ENCODE data around the gene FOXQ1.
"Not testable (repeated sequence)": the region's sequence is repeated elsewhere in the genome, so short reads cannot be mapped to it uniquely, and the experiment has no call there.

Gene FOXQ1

DNA sequence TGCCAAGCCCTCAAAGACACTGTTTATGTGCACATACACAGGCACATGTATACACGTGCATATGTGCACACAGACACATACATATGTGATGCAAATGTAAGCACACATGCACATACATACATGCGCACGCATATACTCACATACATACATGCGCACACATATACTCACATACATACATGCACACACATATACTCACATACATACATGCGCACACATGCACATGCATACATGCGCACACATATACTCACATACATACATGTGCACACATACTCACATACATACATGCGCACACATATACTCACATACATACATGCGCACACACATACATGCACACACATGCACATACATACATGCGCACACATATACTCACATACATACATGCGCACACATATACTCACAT lies 20.5 kb upstream of the FOXQ1 start:
- no peak for DNase-seq

GRCh38 chr6:1295420-1295819 lies 16.5 kb upstream of the FOXQ1 start:
- DNase-seq = no peak

DNA sequence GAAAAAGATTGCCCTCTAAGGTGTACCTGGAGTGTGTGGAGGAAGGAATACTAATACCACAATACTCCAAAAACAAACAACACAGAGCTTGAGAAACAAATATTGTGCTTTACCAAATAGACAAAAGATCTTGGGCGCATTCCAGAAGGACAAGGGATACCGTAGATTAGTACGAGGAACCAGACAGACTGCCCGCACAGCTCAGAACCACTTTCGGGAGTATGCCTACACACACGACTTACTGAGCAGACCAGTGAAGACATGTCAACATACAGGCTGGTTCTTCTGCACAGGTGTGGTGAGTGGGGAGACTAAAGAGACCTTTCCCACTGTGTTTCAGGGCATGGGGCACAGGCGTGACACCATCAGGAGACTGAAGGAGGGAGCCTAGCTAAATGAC lies 15.8 kb upstream of the FOXQ1 start:
- no peak for DNase-seq

DNA sequence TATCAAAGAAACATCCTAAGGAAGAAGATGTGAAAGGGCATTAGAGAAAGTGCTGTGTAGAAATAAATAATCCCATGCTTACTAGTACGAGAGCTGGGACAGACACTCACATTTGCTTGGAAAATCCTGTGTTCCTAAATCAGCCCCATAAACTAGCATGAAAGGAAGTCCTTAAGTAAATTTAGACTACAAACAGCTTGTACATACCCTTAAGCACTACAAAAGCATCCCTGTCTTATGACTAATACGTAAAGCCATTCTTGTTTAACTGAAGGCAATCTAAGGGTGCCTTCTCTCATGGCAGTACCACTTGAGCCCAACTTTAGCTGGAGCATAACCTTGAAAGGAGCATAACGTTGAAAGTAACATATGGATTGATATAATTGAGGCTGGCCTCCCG lies 15.4 kb upstream of the FOXQ1 start:
- DNase-seq = no peak

GRCh38 chr6:1297746-1298145 lies 14.2 kb upstream of the FOXQ1 start:
- DNase-seq = no peak

DNA sequence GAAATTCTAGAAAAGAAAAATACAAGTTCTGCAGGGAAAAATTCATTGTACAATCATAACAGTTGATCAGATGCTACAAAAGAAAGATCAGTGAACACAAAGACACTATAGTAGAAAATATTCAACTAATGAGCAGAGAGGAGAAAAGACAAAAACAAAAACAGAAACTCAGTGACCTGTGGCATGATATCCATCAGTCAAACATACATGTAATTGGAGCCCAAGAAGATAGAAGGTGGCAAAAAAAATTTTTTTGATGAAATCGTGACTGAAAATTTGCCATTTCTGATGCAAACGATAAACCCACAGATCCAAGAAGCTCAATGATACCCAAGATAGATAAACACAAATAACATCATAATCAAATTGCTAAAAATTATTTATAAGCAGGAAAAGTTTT lies 13.1 kb upstream of the FOXQ1 start:
- DNase-seq = no peak

DNA sequence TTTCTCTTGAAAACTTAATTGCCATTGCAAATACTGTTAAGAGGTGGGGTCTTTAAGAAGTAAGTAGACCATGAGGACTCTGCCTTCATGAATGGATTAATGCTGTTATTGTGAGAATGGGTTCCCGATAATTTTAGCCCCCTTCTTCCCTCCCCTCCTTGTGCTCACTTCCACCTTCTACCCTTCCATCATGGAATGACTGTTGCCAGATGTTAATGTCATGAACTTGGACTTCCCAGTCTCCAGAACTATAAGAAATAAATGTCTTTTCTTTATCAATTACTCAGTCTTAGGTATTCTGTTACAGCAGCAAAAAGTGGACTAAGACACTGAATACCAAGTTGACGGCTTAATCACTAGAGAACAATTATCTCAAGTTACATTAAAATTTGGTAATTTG lies 5.8 kb upstream of the FOXQ1 start:
- DNase-seq = no peak

DNA sequence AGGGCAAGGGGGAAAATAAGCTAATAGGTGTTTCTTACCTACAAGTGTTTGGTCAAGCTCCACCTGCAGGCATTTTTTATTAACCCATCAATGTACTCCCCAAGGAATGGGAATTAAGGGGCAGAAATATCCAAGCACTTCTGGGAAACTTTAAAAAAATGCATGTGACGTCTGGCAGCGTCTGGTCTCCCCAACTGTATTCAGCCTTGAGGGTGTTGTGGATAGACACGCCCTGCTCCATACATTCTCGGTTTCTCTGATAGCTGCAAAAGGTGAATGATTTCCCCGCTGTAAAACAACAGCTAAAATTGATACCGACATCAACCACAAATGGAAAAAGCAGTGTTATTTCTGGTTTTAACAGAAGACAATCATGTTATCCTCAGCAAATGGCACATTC lies 2.5 kb upstream of the FOXQ1 start:
- no peak for DNase-seq

GRCh38 chr6:1310628-1311399 lies 1.1 kb upstream of the FOXQ1 start:
- DNase-seq = no peak

GRCh38 chr6:1312203-1312472 lies 240 bp downstream of the FOXQ1 start:
- no peak for DNase-seq

GRCh38 chr6:1312473-1313367 lies 822 bp downstream of the FOXQ1 start:
- DNase-seq = peak in 1 of 2 donors; percentile 33

GRCh38 chr6:1313384-1313766 lies 1.5 kb downstream of the FOXQ1 start:
- no peak for DNase-seq

GRCh38 chr6:1313767-1314503 lies 2.0 kb downstream of the FOXQ1 start:
- DNase-seq = no peak

DNA sequence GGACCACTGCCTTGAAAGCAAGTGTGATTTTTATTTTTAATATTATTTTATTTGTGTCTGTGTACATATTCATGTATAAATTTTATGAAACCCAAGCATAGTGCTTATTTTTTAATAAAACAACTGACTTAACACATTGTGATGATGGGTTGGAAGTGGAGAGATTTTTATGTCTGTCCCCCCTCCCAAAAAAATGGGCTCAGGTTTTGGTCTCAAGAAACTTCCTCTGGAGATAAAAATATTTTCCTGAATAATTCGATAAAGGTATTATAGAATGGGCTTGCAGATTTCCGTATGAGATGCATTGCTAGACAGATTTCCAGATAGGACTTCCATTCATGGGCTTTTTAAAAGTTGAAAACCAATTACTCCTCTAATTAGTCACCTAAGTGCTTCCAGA lies 2.7 kb downstream of the FOXQ1 start:
- no peak for DNase-seq

- DNase-seq = no peak
Measured at GRCh38 chr6:1315201-1315559, 3.3 kb downstream of the FOXQ1 start.

DNA sequence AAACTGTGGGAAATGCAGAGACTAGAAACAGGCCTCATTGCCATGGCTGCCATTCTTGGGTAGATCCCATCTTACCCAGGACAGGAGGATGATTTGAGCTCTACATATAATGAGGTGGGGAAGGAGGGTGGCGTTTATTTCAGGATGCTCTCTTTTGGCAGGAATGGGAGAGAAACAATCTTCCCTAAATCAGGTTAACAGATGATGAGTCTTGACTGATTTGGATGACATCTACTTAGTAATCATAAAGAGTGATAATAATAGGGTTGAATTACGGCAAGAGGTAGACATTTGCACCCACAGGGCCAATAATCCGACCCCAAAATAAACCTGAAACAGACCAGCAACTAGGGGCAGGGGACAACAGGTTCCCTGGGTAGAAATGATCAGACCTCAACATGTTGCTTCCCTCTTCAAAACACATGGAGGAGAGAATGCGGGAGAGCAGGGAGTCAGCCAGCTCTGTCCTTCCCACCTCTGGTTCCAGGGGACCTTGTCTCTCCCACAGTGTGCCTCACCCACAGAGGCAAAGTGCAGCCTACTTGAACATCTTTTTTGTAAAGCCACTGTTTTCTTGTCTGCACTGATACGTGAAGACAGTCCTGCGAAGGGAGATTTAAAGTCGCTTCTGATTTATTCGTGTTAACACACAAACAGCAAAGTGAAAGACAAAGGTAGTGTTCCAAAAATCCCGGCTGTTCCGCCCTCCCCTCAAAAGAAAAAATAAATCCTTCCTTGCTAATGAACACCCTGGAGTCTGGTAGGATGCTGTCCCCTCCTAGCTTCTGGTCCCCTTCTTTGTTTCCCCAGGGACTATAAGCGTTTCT lies 3.9 kb downstream of the FOXQ1 start:
- no peak for DNase-seq

- no peak for DNase-seq
Measured at GRCh38 chr6:1316489-1316971, 4.6 kb downstream of the FOXQ1 start.

DNA sequence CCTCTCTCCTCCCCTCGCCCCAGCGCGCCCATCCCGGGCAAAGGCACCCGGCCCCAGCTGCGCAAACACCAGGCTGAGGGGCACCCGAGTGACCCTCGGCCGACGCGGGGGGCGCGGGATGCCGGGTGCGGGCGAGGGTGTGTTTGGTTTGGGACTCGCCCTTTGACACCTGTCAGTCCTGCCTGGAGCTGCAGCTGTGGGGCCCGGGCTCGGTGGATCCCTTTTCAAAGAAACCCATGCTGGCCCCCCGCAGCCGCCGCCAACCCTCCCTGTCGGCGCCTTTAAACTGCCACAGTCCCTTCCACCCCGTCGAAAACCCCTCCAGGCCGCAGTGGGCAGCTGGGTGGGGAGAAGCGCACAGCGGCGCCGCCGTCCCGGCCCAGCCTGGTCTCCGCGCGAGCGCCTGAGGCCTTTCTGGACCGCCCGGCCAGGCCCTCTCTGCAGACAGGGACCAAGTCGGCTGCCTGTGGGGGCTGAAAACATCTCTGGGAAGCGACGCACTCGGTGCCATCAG lies 5.5 kb downstream of the FOXQ1 start:
- DNase-seq = no peak

- DNase-seq = no peak
Measured at GRCh38 chr6:1318036-1318435, 6.1 kb downstream of the FOXQ1 start.

DNA sequence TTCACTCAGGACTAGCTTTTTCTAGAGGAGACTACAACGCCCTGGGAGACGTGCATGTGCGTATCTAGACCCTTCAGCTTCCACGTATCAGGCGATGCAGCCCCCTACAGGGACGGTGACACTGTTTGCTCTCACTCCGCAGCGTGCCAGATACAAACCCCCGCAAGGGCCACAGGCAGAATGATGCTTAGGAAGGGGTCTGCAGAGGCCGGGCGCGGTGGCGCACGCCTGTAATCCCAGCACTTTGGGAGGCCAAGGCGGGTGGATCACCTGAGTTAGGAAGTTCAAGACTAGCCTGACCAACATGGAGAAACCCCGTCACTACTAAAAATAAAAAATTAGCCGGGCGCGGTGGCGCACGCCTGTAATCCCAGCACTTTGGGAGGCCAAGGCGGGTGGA lies 6.7 kb downstream of the FOXQ1 start:
- DNase-seq = not testable (repeated sequence)

DNA sequence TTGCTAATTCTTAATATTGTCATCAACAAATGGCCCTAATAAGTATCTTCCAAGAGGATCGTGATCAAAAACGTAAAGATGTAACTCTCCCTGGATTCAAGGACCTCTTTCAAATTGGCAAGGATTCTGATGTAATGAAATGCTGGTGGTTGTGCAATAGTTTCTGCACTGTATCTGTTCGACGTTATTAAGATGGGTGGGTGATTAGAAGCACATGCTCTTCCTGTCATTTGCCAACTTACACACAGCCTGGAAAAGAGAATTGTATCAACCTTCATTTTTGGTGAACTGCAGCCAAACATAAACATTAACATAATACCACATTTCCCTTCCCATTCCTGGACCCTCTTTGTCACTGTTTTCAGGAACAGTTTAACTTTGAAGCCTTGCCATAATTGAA lies 9.8 kb downstream of the FOXQ1 start:
- no peak for DNase-seq

GRCh38 chr6:1322156-1322555 lies 10.3 kb downstream of the FOXQ1 start:
- DNase-seq = no peak
